Activated naive CD8-positive, alpha-beta T cell treated with anti-CD3 and anti-CD28 coated beads, Interleukin-2, amount 10 ng/mL, durations not matched to agents 7 days and 5 days (primary cell): ENCODE measurements around the gene MTFMT. TPM values are rescaled to one million over a fixed set of nuclear protein-coding genes. Genes with fewer than 3 reads are reported as not detected.
A peak's percentile ranks its signal among the peaks of the same experiment; 100 is the strongest.

Experiments
- ATAC-seq: fragments of 150-1000 bp; cut with Tn5 transposase; one replicate; pipeline ENCODE4 v1.10.0; 2021; ENCODE audit warnings: low read depth, moderate library complexity
- POLR2A ChIA-PET: fragments of 350-600 bp; sonication (Branson Sonifier 250); formaldehyde crosslinking; loops from one replicate; lab custom pipeline; 2021; ENCODE audit warnings: antibody characterized with exemption; lab: Charles Lee
- DNase-seq: peaks from one replicate; pipeline ENCODE4 v3.0.0; 2021
- H3K27ac Mint-ChIP-seq: one replicate; pipeline ENCODE4 v1.8.0; 2022; ENCODE audit warnings: mild to moderate bottlenecking, mixed read lengths
- H3K27me3 Mint-ChIP-seq: one replicate; pipeline ENCODE4 v1.8.0; 2022; ENCODE audit warnings: mild to moderate bottlenecking, moderate library complexity, mixed read lengths
- H3K36me3 Mint-ChIP-seq: one replicate; pipeline ENCODE4 v1.8.0; 2021; ENCODE audit warnings: mild to moderate bottlenecking, mixed read lengths
- H3K4me1 Mint-ChIP-seq: one replicate; pipeline ENCODE4 v1.8.0; 2021; ENCODE audit warnings: mixed read lengths
- H3K4me3 Mint-ChIP-seq: one replicate; pipeline ENCODE4 v1.8.0; 2022; ENCODE audit warnings: mild to moderate bottlenecking, moderate library complexity, mixed read lengths
- H3K9me3 Mint-ChIP-seq: one replicate; pipeline ENCODE4 v1.8.0; 2021; ENCODE audit warnings: mixed read lengths
- total RNA-seq, 2 experiments: library from RNA; stranded (reverse); gene quantifications; one replicate each; pipeline ENCODE4 v1.2.3, GENCODE V29; 2021

The MTFMT gene
- total RNA-seq, 2 experiments from 2014 or later = 19.8 to 21.3 TPM

DNA sequence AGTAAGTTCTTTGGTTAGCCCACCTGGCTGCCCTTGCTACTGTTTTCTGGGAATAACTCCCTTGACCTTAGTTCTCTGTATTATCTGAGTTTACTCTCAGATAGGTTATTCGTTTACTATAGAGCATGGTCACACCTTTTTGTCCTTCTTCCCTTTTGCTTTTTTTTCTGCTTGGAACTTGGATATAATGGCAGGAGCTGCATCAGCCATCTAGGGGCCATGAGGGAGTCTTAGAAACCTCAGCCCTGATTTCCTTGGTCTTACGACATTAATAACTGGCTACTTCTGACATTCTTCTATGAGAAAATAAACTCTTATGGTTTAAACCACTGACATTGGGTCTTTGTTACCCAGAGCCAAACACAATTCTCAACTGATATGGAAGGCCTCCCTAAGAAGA lies 12.3 kb upstream of the MTFMT start:
- POLR2A ChIA-PET = no interaction called here
- no peak overlapping the region for H3K27ac Mint-ChIP-seq

DNA sequence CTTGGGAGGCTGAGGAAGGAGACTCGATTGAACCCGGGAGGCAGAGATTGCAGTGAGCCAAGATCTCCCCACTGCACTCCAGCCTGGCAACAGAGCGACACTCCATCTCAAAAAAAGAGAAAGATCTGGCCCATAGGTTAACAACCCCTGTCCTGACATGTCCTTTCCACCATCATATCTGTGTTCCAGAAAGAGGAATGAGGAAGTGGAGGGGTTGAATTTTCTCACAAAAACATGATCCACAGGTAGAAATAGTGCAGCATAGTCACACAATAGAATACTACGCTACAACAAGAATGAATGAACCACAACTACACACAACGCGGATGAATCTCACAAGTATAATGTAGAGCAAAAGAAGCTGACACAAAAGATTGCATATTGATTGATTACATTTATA lies 11.0 kb upstream of the MTFMT start:
- H3K27ac Mint-ChIP-seq = no peak overlapping the region
- no peak for ATAC-seq
- no peaks in the 10 kb centered on the region for H3K9me3 Mint-ChIP-seq
- no peak overlapping the region for H3K4me3 Mint-ChIP-seq
- H3K27me3 Mint-ChIP-seq = peaks cover 7% of the 10 kb centered on the region
- DNase-seq = no peak
- POLR2A ChIA-PET = no interaction called here
- no peaks in the 10 kb centered on the region for H3K4me1 Mint-ChIP-seq
- no peaks in the 10 kb centered on the region for H3K36me3 Mint-ChIP-seq

More for the DNA sequence above, 12.3 kb upstream of the MTFMT start:
- no peaks in the 10 kb centered on the region for H3K4me1 Mint-ChIP-seq
- DNase-seq (no peak), ATAC-seq (no peak)
- H3K4me3 Mint-ChIP-seq = no peak overlapping the region
- H3K36me3 Mint-ChIP-seq = no peaks in the 10 kb centered on the region
- no peaks in the 10 kb centered on the region for H3K9me3 Mint-ChIP-seq
- peaks cover 7% of the 10 kb centered on the region for H3K27me3 Mint-ChIP-seq

DNA sequence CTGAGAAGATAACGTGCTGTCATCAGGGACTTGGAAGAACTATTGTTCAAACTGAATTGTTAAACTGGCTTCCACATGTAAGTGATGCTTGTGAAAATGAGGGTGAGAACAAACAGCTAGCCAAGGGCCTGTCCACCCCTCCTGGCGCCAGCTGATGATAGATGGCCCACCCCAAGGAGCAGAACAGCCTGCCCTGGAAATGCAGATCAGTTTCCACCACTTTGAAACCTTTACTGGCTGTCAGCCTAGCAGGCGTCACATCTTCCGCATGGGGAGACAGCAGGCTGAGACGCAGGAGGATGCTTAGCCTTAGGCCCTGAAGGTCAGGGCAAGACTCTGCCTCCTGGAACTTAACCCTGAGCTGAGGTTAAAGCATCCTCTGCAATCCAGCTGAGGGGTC lies 9.4 kb upstream of the MTFMT start:
- Mint-ChIP-seq H3K4me3 (no peak overlapping the region), H3K4me1 (peaks cover 1% of the 10 kb centered on the region), H3K9me3 (no peaks in the 10 kb centered on the region), H3K27ac (no peak overlapping the region), H3K36me3 (no peaks in the 10 kb centered on the region), H3K27me3 (peaks cover 7% of the 10 kb centered on the region)
- POLR2A ChIA-PET = no interaction called here
- no peak for ATAC-seq
- DNase-seq = no peak

DNA sequence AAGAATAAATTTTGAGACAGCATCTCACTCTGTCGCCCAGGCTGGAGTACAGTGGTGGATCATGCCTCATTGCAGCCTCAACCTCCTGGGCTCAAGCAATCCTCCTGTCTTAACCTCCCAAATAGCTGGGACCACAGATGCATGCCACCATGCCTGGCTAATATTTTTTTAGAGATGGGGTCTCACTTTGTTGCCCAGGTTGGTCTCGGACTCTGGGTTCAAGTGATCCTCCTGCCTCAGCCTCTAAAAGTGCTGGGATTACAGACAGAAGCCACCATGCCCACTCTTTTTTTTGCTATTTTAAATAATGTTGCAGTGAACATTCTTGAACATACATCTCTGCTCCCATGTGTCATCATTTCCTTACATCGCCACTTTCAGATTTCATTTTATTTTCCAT lies 9.0 kb upstream of the MTFMT start:
- no peaks in the 10 kb centered on the region for H3K36me3 Mint-ChIP-seq
- H3K4me1 Mint-ChIP-seq = peaks cover 4% of the 10 kb centered on the region
- H3K4me3 Mint-ChIP-seq = no peak overlapping the region
- H3K27me3 Mint-ChIP-seq = peaks cover 6% of the 10 kb centered on the region
- no peaks in the 10 kb centered on the region for H3K9me3 Mint-ChIP-seq
- no peak overlapping the region for H3K27ac Mint-ChIP-seq
- POLR2A ChIA-PET = no interaction called here
- ATAC-seq (no peak), DNase-seq (no peak)

DNA sequence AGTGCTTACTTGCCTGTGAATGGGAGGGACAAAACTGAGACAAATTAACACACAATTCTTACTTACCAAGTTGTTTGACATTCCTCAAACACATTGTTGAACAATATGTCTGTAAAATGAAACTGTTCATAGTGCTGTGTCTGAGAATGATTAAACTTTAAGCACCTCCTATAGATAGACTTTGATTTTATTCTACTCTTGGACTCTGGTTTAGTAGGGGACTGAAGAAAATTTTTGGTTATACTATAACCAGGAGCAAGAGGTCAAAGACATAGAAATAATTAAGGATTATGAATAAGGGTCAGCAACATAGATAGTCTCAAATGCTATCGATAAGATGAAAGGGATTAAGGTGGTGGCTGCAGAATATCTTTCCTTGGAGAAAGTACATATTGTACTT lies 7.9 kb upstream of the MTFMT start:
- Mint-ChIP-seq H3K36me3 (no peaks in the 10 kb centered on the region), H3K9me3 (no peaks in the 10 kb centered on the region), H3K27ac (no peak overlapping the region), H3K4me1 (peaks cover 7% of the 10 kb centered on the region), H3K27me3 (peaks cover 7% of the 10 kb centered on the region), H3K4me3 (no peak overlapping the region)
- DNase-seq (no peak), ATAC-seq (no peak)
- POLR2A ChIA-PET = no interaction called here

DNA sequence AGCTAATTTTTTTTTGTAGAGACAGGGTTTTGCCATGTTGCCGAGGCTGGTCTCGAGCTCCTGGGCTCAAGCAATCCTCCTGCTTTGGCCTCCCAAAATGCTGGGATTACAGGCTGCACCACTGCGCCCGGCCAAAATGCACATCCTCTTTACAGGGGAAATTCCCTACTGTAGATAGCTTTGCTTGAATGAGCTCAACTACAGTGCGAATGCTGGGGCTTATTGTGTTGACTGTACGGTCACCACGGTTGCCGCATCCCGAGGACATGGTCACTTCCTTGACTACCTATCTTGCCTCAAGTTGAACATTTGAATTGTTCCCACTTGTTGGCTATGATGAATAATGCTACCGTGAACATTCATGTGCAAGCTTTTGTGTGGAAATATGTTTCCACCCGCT lies 5.3 kb upstream of the MTFMT start:
- peaks cover 21% of the 10 kb centered on the region for H3K27me3 Mint-ChIP-seq
- DNase-seq (no peak), ATAC-seq (no peak)
- H3K36me3 Mint-ChIP-seq = no peaks in the 10 kb centered on the region
- POLR2A ChIA-PET = interaction anchor here (1.5 kb wide), 1 partner anchor 266 kb away, joined by 4 read pairs; no protein-coding TSS in a partner anchor
- no peak overlapping the region for H3K27ac Mint-ChIP-seq
- H3K9me3 Mint-ChIP-seq = no peaks in the 10 kb centered on the region
- H3K4me1 Mint-ChIP-seq = peaks cover 7% of the 10 kb centered on the region
- no peak overlapping the region for H3K4me3 Mint-ChIP-seq

DNA sequence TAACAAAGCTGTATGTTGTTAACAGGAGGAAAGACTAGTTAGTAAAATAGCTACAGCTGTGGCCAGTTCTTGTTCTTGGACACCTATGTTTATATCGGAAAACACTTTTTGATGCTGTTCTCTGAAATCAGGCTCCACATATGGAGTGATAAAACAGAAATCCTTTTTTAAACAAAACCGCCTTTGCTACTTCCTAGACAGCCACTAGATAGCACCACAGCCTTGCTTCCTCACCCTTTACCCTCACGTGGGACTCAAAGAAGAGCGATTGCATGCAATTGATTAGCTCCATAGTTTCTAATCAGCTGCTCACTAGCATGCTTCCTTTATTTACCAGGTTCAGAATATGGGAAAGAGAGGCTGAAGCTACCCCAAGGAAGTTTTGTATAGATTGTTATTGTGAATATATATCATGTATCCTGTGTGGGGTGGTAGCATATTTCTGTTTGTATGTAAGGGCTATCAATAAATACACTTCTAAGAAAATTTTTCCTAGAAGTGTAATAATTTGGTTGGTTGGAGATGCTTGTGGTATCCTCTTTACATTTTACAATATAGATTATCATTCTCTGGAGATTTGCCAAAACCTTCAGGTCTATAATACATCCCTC lies 4.3 kb upstream of the MTFMT start:
- Mint-ChIP-seq H3K27ac (no peak overlapping the region), H3K4me3 (no peak overlapping the region), H3K9me3 (no peaks in the 10 kb centered on the region), H3K27me3 (peaks cover 21% of the 10 kb centered on the region), H3K4me1 (peaks cover 7% of the 10 kb centered on the region), H3K36me3 (no peaks in the 10 kb centered on the region)
- ATAC-seq (no peak), DNase-seq (no peak)
- POLR2A ChIA-PET = interaction anchor here (1.5 kb wide), 1 partner anchor 267 kb away, joined by 4 read pairs; no protein-coding TSS in a partner anchor

DNA sequence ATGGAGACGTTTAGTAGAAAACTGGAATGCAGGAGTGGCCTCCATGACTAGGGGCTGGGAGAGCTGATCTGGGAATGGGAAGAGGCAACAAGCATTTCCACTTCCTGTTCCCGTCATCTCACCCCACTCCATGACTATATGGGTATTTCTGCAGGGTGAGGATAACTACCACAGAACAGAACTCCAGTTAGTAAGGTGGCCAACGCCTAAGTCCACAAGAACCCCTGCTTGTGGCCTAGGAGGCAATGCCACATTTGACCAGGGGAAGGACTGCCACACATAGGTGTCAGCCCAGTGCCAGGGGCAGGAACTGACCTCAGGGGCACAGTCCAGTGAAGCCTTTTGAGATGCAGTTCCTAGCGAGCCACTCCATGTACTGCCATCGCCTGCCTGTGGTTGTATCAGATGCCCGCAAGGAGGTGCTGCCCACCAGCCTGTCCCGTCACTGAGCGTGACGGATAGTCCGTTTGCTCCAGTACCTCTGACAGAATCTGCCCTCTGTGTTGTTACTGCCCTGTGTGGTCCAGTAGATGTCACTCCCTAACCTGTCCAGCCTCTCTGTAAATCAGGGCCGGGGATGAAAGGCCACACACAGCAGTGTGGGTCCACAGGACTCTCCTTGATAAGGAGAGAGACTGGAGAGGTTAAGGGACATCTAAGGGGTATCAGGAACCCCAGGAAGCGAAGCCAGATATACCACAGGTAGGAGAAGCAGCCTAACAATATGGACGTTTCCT lies 3.5 kb upstream of the MTFMT start:
- POLR2A ChIA-PET = interaction anchor here (1.5 kb wide), 1 partner anchor 267 kb away, joined by 4 read pairs; no protein-coding TSS in a partner anchor
- H3K4me3 Mint-ChIP-seq = no peak overlapping the region

DNA sequence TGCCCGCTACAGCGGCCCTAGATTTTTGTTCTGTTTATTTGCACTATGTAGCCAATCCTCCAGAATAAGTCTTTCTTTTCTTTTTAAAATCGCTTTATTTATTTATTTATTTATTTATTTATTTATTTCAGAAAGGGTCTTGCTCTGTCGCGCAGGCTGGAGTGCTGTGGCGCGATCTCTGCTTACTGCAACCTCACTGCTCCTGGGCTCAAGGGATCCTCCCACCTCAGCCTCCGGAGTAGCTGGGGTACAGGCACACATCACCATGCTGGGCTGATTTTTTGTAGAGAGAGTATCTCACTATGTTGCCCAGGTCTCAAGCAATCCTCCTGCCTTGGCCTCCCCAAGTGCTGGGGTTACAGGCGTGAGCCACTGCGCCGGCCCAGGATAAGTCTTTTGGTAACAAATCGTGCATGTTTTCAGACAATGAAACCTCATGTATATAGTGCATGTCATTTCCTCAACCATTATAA lies 333 bp upstream of the MTFMT start:
- POLR2A ChIA-PET = no interaction called here
- no peaks in the 10 kb centered on the region for H3K36me3 Mint-ChIP-seq
- no peak overlapping the region for H3K27ac Mint-ChIP-seq
- H3K9me3 Mint-ChIP-seq = no peaks in the 10 kb centered on the region
- H3K4me1 Mint-ChIP-seq = peaks cover 14% of the 10 kb centered on the region
- ATAC-seq = no peak
- H3K4me3 Mint-ChIP-seq = peak overlapping the region; percentile 55
- DNase-seq = no peak
- H3K27me3 Mint-ChIP-seq = peaks cover 17% of the 10 kb centered on the region

More for the DNA sequence above, 3.5 kb upstream of the MTFMT start:
- Mint-ChIP-seq H3K9me3 (no peaks in the 10 kb centered on the region), H3K27me3 (peaks cover 21% of the 10 kb centered on the region), H3K4me1 (peaks cover 12% of the 10 kb centered on the region), H3K36me3 (no peaks in the 10 kb centered on the region), H3K27ac (no peak overlapping the region)
- ATAC-seq (peak; percentile 27), DNase-seq (no peak)

DNA sequence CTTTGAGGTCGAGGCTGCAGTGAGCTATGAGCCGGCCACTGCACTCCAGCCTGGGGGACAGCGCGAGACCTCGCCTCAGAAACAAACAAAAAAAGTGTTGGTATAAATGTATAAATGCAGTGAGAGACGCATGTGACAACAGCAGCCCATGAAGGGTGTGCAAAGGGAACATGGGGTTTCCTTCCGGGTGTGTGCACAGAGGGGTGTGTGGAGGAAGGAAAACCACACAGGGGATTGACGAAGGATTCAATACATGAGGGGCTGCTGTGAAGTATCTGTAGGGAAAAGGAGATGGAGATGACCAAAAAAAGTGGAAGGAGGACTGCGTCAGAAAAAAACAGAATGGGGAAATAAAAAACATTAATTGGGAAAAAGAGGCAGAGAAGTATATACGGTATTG lies 1.1 kb downstream of the MTFMT start:
- ATAC-seq (no peak), DNase-seq (no peak)
- Mint-ChIP-seq H3K4me1 (peaks cover 10% of the 10 kb centered on the region), H3K27me3 (peaks cover 17% of the 10 kb centered on the region), H3K4me3 (peak overlapping the region; percentile 91), H3K27ac (peak overlapping the region; percentile 83), H3K36me3 (peaks cover 4% of the 10 kb centered on the region), H3K9me3 (no peaks in the 10 kb centered on the region)
- POLR2A ChIA-PET = interaction anchor here (0.8 kb wide), 1 partner anchor 276 kb away, joined by 3 read pairs; the partner anchor contains the start of gene RNU5B-1

DNA sequence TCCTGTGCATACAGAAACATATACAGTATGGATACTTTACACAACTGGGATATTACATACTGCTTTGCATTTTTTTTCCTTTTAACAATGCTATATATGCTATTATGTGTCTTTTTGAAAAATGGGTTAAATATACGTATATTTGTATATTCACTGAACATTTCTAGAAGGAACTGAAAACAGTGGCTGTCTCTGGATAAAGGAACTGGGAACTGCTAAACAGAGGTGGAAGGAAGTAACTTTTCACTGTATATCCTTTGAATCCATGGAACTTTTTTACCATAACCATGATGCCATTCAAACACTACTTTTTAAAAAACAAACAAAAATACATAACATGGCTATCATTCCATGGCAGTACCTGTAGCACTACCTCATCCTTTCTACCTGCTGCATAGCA lies 1.8 kb downstream of the MTFMT start:
- DNase-seq = no peak
- Mint-ChIP-seq H3K4me1 (peaks cover 8% of the 10 kb centered on the region), H3K36me3 (peaks cover 7% of the 10 kb centered on the region), H3K27me3 (peaks cover 16% of the 10 kb centered on the region), H3K9me3 (no peaks in the 10 kb centered on the region), H3K27ac (peak overlapping the region; percentile 83), H3K4me3 (peak overlapping the region; percentile 91)
- POLR2A ChIA-PET = interaction anchor here (0.8 kb wide), 1 partner anchor 277 kb away, joined by 3 read pairs; the partner anchor contains the start of gene RNU5B-1
- no peak for ATAC-seq

DNA sequence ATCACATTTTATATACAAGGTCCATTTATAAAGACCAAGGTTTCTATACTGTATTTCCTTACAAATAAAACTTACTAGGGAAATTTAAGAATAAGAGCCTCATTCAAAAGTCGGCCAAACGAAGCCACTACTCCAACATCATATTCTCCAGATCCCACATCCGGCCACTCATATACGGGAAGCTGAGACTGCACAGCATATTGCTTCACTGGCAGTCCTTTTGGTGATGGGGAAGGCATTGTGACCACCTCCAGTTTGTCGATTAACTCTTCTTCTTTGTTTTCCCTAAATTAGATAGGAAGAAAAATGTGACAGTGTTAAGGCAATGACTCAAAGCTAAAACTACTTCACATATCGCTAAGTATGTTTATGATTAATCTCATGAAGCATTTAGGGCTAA lies 2.7 kb downstream of the MTFMT start:
- no peak for DNase-seq
- no peak for ATAC-seq
- H3K36me3 Mint-ChIP-seq = peaks cover 7% of the 10 kb centered on the region
- H3K27me3 Mint-ChIP-seq = peaks cover 10% of the 10 kb centered on the region
- POLR2A ChIA-PET = no interaction called here
- H3K27ac Mint-ChIP-seq = no peak overlapping the region
- no peaks in the 10 kb centered on the region for H3K9me3 Mint-ChIP-seq
- H3K4me1 Mint-ChIP-seq = peaks cover 8% of the 10 kb centered on the region
- no peak overlapping the region for H3K4me3 Mint-ChIP-seq

DNA sequence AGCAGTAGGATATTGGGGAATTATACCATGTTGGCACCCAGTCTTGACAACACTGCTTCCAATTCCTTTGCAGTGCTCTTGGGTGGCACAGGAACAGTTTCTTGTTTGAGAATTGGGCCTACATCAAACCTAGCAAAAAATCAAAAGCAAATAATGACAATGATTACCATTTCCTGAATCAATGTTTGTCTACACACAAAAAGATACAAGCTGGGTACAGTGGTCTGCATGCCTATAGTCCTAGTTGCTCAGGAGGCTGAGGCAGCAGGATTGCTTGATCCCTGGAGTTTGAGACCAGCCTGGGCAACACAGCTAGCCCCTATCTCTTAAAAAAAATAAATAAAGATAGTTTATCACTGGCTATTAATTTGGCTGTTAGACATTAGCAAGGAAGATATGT lies 8.0 kb downstream of the MTFMT start:
- H3K9me3 Mint-ChIP-seq = no peaks in the 10 kb centered on the region

DNA sequence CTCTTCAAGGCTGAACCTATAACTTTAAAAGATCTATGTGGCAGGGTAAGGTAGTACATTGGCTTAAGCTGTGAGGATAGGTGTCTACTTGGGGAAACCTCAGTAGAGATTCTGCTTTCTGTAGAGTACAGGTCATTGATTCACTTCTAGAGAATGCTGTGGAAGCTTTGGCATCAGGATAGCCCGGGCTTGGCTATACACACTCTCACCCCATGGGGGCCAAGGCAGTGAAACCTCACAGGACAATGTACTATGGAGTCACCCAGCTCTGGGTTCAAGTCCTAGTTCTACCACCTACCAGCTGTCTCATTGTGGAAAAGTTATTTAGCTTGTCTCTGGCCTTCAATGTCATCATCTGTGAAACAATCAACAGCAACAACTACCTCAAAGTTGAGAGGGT lies 9.0 kb downstream of the MTFMT start:
- POLR2A ChIA-PET = no interaction called here

More for the DNA sequence above, 8.0 kb downstream of the MTFMT start:
- ATAC-seq (no peak), DNase-seq (no peak)
- Mint-ChIP-seq H3K27ac (no peak overlapping the region), H3K4me3 (no peak overlapping the region), H3K4me1 (no peaks in the 10 kb centered on the region), H3K27me3 (no peaks in the 10 kb centered on the region), H3K36me3 (peaks cover 19% of the 10 kb centered on the region)
- POLR2A ChIA-PET = no interaction called here

More for the DNA sequence above, 9.0 kb downstream of the MTFMT start:
- no peaks in the 10 kb centered on the region for H3K27me3 Mint-ChIP-seq
- no peak for DNase-seq
- no peak overlapping the region for H3K27ac Mint-ChIP-seq
- ATAC-seq = no peak
- no peaks in the 10 kb centered on the region for H3K4me1 Mint-ChIP-seq
- H3K36me3 Mint-ChIP-seq = peaks cover 25% of the 10 kb centered on the region
- no peaks in the 10 kb centered on the region for H3K9me3 Mint-ChIP-seq
- no peak overlapping the region for H3K4me3 Mint-ChIP-seq
